ENCODE measurements around the gene FRMPD4. TPM values are rescaled to one million over a fixed set of nuclear protein-coding genes. Genes with fewer than 3 reads are reported as not detected.

FRMPD4 gene
- polyA plus RNA-seq, 1 experiment: 0.82 TPM

DNA sequence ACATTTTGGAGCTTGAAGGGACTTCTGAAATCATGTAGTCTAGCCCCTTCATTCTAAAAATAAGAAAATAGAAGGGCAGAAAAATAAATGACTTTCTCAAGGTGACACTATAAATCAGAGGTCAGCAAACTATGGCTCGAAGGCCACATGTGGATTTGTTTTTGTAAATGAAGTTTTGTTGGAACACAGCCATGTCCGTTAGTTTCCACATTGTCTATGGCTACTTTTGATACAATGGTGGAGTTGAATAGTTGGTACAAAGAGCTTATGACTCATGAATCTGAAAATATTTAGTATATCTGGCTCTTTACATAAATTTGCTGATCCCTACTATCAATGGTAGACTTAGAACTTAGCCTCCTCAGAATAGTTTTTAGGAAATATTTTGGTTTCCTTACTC lies 350.5 kb downstream of the FRMPD4 start:
- DNase-seq (ENCODE audit: low read depth): no peak
- TF ChIP-seq, protein P1, sequence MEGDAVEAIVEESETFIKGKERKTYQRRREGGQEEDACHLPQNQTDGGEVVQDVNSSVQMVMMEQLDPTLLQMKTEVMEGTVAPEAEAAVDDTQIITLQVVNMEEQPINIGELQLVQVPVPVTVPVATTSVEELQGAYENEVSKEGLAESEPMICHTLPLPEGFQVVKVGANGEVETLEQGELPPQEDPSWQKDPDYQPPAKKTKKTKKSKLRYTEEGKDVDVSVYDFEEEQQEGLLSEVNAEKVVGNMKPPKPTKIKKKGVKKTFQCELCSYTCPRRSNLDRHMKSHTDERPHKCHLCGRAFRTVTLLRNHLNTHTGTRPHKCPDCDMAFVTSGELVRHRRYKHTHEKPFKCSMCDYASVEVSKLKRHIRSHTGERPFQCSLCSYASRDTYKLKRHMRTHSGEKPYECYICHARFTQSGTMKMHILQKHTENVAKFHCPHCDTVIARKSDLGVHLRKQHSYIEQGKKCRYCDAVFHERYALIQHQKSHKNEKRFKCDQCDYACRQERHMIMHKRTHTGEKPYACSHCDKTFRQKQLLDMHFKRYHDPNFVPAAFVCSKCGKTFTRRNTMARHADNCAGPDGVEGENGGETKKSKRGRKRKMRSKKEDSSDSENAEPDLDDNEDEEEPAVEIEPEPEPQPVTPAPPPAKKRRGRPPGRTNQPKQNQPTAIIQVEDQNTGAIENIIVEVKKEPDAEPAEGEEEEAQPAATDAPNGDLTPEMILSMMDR (IDR thresholded peaks at IDR 0.05; ENCODE audit: insufficient read depth, low read depth, low read length): no peak
- ChIA-PET CTCF (no interaction called here), POLR2A (no interaction called here)
- no peaks in the 10 kb centered on the region for H3K36me3 ChIP-seq (ENCODE audit: control insufficient read depth, insufficient read depth, low read length)
- no peak overlapping the region for H3K4me3 ChIP-seq (ENCODE audit: low read depth, low read length)
- H3K27me3 ChIP-seq (ENCODE audit: control insufficient read depth, insufficient read depth, low read length): no peaks in the 10 kb centered on the region

- no peaks in the 10 kb centered on the region for H3K36me3 ChIP-seq (ENCODE audit: control insufficient read depth, insufficient read depth, low read length)
- TF ChIP-seq, protein P1 (IDR thresholded peaks at IDR 0.05; ENCODE audit: insufficient read depth, low read depth, low read length): no peak
- POLR2A ChIA-PET: no interaction called here
- no peak for DNase-seq (ENCODE audit: low read depth)
- H3K4me3 ChIP-seq (ENCODE audit: low read depth, low read length): no peak overlapping the region
- no peaks in the 10 kb centered on the region for H3K27me3 ChIP-seq (ENCODE audit: control insufficient read depth, insufficient read depth, low read length)
- CTCF ChIA-PET: no interaction called here
These were observed 351.1 kb downstream of the FRMPD4 start for GRCh38 chrX:12489341-12489740.

GRCh38 chrX:12494400-12495138 lies 356.3 kb downstream of the FRMPD4 start:
- DNase-seq (ENCODE audit: low read depth): no peak
- no peaks in the 10 kb centered on the region for H3K36me3 ChIP-seq (ENCODE audit: control insufficient read depth, insufficient read depth, low read length)
- no peak overlapping the region for H3K4me3 ChIP-seq (ENCODE audit: low read depth, low read length)
- ChIA-PET CTCF (no interaction called here), POLR2A (no interaction called here)
- TF ChIP-seq, protein P1 (IDR thresholded peaks at IDR 0.05; ENCODE audit: insufficient read depth, low read depth, low read length): no peak
- H3K27me3 ChIP-seq (ENCODE audit: control insufficient read depth, insufficient read depth, low read length): no peaks in the 10 kb centered on the region

DNA sequence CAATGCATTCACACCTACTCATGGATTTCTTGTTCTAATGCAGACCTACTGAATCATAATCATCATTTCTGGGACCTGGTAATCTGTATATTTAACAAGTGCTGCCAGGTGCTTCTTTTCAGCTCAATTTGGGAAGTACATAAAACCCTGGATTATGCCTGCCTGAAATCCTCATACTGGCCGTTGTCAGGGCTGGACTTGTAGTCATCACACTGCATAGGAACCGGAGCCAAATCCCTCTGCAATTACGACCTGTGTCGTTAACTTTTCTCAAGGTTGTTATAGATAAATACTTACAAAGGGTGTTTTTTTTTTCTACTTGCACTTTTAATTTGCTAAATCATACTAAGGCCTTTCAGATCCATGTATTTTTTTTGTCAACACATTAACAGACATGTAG lies 358.1 kb downstream of the FRMPD4 start:
- Histone ChIP-seq H3K4me3 (ENCODE audit: low read depth, low read length) (no peak overlapping the region), H3K27me3 (ENCODE audit: control insufficient read depth, insufficient read depth, low read length) (no peaks in the 10 kb centered on the region), H3K36me3 (ENCODE audit: control insufficient read depth, insufficient read depth, low read length) (no peaks in the 10 kb centered on the region)
- no peak for DNase-seq (ENCODE audit: low read depth)
- TF ChIP-seq, protein P1 (IDR thresholded peaks at IDR 0.05; ENCODE audit: insufficient read depth, low read depth, low read length): no peak
- ChIA-PET POLR2A (no interaction called here), CTCF (no interaction called here)

- DNase-seq (ENCODE audit: low read depth): no peak
- Histone ChIP-seq H3K36me3 (ENCODE audit: control insufficient read depth, insufficient read depth, low read length) (no peaks in the 10 kb centered on the region), H3K4me3 (ENCODE audit: low read depth, low read length) (no peak overlapping the region), H3K27me3 (ENCODE audit: control insufficient read depth, insufficient read depth, low read length) (no peaks in the 10 kb centered on the region)
- CTCF ChIA-PET: no interaction called here
- TF ChIP-seq, protein P1 (IDR thresholded peaks at IDR 0.05; ENCODE audit: insufficient read depth, low read depth, low read length): no peak
- POLR2A ChIA-PET: no interaction called here
These were observed 359.7 kb downstream of the FRMPD4 start for GRCh38 chrX:12497832-12498591.

Measured in BJ (cell line).